Inflammatory macrophage treated with lipopolysaccharide for 4 hours (primary cell): Measurements from ENCODE around the gene CLRN3.
A peak's percentile ranks its signal among the peaks of the same experiment; 100 is the strongest.

Experiments used
- DNase-seq: peaks from one replicate; pipeline ENCODE4 v3.0.0-alpha.2; 2020

CLRN3 gene

DNA sequence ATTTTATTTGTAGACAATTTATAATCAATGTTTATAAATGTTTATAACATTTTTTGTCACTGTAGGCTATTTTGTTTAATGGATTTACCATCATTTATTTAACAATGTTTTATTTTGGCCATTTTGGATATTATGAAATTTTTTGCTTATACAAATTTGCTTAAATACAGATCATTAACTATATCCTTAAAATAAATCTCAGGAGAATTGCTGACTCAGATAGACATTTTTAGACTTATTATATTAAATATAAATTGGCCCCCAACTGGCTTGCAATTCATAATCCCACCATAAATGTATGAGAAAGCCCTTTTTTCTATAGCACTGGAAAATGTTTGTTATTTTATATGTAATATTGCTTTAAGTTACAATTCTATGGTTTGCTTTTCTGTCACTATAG lies 3.8 kb upstream of the CLRN3 start:
- no peak for DNase-seq

DNA sequence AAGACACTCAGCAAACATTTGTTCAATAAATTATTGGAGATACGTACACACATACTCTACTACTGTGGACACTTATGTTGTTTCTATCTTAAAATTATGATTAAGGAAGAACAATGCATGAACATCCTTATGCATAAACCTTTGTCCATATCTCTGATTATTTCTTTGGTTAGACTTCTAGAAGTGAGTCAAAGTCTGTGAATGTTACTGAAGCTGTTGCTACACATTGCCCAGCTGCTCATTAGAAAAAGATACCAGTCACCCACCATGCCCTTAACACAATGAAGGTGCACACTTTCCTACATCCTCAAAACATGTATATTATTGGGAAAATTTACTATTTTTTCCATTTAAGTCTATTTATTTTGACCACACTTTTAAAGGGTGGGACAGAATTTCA lies 1.4 kb upstream of the CLRN3 start:
- DNase-seq: no peak

DNA sequence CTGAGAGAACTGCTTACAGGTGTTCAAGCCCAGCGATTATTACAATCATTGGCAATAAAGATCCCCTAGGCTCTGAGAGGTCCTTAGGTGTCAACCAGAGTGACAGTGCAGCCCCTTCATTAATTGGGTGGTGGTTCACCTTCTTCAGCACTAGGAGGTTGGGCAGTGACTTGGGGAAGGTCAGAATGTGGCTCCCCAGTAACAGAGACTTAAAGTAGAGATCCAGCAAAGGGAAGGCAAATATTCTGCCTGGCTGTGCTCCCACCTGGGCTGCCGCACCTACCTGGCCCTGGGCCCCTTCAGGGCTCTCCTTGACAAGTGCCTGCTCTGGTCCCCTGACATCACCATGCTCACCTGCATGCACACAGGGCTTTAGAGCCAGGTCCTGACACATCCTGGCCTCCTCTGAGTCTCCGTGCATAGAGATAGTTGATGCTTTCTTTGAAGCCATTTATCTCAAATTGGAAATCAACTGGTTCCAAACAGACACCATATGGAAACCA lies 1.9 kb downstream of the CLRN3 start:
- no peak for DNase-seq

DNA sequence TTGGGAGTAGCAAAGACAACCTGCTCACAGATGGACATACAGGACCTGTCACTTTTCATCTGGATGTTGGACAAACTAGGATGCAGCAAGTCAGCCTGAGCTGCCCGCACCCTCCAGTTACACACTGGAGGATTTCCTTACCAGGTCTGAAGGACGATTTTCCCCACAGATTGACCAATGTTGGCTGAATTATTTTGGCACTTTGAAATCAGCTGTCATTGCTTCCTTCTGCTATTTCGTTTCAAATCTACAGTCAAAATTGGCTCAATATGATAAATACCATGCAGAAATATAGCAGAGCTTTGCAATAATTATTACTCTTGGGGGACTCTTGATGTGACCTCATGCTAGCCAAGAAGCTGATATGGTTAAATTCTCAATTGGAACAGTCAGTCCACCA lies 2.5 kb downstream of the CLRN3 start:
- no peak for DNase-seq

DNA sequence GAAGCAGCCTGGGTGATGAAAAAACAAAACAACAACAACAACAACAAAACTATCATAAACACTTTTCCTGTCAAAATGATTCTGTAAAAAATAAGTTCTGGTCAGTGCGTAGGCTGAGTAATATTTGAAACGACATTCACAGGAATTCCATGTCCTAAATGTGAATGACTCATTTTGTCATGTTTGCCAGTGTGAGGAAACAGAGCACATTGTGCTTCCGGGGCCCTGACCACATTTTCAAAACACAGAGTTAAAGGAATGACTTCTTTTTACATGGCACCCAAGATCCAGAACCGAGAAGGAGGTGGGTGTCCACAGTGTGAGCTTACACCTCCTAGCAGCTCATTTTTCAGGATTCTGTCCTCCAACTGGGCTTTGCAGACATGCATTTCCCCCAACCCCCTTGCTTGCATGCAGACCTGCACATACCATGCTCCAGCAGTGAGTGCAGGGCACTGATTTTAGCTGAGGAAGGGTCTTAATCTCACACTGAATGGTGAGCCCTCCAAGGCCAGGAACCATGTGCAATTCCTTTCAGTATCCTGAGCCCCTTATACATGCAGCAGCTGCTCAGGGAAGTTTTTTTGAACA lies 3.0 kb downstream of the CLRN3 start:
- DNase-seq: peak; percentile 82

DNA sequence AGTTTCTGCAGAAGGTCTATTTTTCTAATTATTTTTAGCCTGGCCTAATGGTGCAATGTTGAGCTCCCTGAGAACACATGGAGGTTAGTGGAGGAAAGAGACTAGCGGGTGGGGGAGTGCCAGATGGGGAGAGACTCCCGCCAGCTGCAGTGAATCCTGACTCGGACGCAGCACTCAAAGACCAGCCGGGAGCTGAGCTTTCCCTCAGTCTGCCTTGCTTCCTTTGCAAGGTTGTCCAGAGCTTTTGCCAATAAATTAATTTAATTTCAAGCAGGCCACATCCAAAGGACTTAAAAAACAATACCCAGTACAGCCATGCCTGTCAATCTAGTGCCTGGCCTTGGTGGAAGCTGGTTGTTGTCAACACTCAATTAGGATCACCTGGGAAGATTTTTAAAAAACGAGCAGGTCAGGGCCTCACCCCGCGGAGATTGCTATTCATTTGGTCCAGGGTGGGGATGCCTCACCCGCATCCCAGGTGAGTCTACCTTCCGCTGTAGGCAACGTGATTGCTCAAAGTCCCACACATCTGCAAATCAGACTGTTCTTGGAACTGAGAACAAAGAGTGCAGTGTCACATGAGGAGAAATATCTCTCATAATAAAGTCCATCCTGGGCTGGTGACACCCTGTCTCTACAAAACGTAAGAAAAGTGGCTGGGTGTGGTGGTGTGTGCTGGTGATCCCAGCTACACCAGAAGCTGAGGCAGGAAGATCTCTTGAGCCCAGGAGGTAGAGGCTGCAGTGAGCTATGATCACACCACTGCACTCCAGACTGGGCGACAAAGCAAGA lies 4.0 kb downstream of the CLRN3 start:
- DNase-seq: no peak

DNA sequence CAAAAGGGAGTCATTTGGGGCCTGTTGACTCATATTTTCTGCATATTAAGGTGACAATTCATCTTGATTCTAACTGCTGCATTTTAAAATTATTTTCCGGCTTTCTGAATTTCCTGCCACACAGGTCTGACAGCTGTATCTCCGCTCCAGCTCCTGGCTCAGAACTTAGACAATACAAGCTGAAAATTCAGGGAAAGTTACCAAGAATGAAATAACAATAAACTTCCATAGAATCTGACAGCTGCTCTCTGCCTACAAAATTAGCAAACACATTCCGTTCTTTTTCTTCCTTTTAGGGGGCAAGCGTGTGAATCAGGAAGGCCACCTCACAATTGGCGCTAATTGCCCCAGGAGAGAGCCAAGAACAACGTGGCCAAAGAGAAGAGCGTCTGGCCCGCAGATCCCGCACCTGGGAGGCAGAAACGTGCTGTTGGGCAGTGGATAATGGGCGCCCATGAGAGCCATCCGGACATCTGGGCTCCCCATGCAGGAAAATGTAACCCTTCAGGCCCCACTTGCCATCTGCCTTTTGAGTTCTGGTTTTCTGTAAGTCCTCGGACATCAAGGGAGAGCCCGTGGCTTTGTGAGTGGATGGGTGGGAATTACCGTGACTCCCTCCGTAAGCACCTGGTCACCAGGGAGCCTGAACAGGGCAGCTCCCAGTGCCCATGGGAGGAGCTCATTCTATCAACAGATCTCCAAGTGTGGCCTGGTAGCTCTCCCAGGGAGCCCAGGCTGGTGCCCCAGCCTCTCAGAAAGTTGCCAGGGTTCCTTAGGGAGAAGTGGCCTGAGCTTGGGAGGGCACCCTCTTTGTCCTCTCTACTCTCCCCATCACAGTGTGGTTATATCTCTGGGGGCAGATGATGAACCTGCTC lies 5.0 kb downstream of the CLRN3 start:
- DNase-seq: no peak

DNA sequence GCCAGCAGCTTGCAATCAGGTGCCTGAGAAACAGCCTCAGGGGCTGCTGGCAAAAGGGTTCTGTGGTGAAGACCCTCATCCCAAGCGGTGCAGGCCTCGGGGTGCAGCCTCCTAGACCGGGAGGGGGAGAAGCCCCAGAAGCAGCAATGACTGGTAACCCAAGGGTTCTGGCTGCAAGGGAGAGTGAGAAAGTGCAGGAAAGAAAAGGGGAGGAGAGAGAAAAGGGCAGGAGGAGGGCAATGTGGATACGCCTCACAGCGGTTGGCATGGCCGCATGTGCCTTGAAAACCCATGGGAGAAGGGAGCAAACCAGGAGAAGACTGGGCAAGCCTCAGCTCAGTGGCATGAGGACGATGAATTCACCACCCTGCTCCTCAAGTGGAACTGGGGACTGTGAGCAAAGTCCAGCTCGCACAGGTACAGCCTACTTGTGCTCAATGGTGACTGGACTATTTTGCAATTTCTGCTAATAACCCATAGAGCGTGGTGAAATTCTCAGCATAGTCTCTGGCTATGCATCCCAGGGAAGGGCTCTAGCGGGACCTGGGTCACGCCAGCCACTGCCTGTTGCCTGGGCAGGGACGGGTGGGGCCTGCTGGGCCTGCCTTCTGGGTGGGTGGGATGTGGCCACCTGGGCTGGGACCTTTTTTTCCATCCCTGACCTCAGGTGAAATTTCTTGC lies 6.2 kb downstream of the CLRN3 start:
- no peak for DNase-seq

DNA sequence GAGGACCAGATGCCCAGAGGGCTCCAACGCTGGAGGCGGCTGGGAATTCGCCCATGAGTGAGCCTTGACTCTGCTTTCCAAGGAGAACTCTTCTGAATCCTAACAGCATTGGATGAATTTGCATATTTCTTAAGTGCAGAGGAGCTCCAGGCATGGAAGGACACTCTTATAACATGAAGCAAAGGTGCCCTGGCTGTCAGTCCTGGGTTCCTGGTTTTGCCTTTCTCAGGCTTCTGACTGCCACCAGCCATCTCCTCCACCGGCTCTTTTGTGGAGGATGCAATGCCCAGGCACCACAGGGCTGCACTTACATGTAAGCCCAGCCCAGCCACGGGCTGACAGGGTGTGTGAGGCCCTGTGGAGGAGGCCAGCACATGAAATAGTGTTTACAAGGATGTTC lies 8.2 kb downstream of the CLRN3 start:
- DNase-seq: no peak

DNA sequence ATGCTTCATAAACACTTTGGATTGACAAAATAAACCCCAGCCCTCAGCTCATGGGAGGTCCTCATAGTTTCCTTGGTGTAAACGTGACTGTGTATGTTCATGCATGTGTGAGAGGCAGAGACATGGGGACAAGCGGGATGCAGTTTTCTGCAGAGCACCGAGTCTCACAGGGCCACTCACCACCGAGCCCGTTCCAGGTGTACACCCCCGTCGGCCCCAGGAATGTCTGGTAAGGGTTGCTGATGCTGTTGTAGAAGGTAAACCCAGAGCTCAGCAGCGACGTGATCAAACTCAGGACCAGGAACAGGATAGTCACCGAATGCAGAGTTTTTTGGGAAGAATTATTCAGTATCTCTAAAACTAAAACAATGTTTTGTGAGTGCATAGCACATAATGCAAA lies 9.2 kb downstream of the CLRN3 start:
- DNase-seq: no peak

DNA sequence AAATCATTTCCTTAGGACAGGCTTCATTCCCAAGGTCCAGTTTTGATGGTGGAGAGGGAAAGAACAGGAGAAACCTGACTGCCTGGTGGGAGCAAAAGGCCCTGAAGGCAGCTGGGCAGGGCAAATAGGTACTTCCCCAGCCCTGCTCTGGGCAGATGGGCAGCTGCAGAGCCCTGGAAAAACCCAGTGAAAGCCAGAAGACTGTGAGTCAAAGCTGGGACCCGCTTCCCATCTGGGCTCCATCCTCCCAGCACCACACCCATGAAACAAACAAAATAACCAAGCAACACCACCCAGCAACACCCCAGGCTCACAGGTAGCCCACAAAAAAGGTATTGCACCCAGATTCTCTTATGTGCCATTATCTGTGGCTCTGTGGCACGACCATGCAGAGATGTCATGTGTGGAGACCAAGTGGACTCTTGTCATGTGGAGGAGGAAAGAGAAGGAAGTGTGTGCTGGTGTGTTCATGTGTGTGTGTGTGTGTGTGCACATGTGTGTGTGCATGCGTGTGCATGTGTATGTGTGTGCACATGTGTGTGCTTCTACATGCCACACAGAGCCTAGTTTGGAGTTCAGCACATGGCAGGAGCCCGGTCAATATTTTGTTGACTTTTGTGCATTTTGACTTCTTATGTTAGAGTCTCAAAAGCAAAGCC lies 9.8 kb downstream of the CLRN3 start:
- peak; percentile 85 for DNase-seq

DNA sequence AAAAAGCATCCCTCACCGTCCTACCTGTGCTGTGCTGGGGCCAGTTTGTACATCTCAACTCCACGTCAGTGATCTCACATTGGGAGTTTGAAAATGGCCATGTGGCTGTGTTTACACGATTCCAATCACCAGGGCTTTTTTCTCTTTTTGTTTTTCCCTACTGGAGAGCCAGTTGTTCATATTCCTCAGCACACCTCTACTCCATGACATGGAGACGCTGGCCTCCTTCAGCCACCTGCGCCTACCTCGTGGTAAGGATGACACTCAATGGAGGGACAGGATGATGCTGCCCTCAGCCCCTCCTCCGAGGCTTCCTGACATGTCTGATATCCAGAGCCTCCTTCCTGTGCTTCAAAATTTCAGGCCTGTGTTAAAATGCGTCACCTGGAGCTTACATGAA lies 10.3 kb downstream of the CLRN3 start:
- DNase-seq: no peak

DNA sequence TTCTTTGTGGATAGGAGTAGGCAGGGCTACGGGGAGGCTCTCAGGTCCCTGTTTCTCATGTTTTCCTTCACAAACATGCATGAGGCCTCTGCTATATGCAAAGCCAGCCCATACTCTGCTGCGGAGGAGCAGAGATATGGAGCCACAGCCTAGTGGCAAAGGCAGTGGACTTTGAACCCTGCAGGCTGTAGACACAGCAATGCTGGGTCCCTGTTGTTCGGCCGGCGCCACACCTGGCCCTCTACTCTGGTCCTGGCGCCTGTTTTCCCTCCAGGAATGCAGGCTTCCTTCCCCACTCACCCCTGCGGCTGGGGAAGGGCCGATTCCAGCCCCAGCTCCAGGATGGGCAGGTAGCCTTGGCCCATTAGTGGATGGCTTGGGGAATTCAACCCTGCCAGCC lies 11.5 kb downstream of the CLRN3 start:
- no peak for DNase-seq

DNA sequence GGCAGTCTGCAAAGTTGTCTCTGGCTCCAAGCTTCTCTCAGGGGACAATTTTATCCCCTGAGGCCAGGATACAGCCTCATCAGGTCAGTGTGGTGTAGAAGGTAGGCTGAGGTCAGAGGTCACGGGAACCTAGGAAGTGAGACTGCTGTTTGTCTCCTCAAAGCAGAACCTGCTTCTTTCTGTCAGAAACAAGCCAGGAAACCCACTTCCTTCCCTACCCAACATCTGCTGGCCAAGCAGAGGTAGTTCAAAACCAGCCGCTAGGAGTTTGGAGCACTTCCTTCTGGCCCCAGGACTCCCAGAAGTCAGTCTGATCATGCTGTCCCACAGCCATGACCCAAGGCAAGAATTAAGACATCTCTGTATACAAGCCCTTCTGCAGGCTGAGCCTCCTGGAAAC lies 12.2 kb downstream of the CLRN3 start:
- DNase-seq: peak; percentile 77

DNA sequence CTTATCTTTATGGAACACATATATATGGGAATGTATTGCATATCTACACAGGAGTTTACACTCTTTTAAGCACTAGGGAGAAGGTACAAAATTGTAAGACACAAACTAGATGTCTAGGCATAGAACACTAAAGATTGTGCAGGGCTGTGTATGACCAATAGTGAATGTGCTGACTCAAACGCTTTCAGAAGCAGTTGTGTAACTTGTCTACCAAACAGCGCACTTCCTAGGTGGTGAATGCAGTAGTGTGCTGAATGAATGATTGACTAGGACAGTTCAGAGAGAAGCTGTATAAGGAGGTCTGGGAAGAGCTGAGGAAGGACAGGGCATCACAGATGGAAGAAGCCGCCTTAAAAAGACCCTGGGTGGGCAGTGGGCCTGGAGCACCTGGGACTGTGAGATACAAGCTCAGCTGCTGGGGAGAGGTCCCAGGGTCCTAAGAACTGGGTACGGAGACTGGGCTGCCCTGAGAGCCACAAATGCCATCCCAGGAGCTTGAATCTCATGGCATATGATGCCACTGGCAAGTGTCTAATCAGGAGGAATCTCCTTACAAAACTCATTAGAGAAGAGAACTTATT lies 14.2 kb downstream of the CLRN3 start:
- DNase-seq: peak; percentile 83

DNA sequence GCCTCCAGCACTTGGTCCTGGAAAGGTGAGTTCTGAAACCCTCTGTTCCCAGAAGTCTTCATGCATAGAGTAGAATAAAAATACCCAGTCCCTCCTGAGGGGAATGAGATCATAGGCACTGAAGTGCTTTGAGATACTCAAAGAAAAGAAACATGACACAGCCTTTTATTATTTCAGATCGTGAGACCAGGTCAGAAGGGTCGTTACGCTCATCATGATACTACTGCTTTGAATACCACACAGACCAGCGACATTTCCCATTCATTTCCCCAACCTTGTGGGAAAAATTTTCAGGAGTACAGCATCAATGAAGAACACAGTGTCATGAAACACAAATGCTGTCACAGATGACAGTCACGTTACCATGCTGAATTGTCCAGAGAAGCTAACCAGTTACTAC lies 15.0 kb downstream of the CLRN3 start:
- DNase-seq: no peak

DNA sequence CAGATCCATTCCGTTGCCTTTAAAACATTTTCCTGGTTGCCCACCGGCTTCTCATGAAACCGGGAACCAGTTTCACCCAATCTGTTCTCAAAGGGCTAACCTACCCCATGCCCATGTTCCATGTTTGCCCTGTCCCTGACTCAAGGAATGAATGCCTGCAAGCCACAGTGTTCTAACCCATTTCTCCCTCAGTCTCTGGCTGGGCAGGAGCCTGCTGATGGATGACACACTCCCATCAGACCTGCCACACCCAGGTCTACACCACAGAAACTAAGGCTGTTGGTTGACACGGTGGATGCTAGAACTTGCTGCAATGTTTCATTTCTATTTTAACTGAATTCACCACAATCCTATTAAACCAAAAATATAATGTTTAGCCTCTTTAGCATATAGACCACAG lies 15.6 kb downstream of the CLRN3 start:
- DNase-seq: peak; percentile 61

DNA sequence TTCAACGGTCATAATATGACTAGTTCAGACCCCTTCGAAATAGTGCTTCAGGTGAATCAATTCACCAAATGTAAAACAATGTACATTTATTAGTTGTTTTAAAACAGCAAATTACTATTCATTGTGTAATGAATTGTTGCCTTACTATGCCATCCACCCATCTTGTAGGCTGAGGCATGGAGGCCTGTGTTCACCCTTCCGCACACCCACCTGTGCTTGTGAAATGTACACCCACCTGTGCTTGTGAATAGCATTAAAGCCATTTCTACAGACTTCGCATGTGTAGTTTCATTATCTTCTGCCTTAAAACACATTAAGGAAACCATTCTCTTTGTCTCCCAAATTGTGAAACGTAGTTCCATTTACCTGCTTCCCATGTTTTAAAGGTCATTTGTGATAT lies 16.8 kb downstream of the CLRN3 start:
- DNase-seq: no peak

DNA sequence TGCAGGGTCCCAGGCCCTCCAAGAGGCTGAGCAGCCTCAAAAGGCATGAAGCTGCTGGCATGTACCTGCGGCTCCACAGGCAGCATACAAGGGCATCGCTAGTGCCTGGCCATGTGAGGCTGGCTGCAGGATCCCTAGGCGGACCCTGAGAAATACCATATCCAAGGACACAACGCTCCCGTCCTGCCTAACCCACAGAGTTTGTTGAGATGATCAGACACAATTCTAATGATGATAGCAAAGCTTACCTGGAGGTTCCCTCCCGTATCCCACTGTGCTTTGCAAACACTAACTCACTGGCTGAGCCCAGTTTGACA lies 17.3 kb downstream of the CLRN3 start:
- DNase-seq: no peak

DNA sequence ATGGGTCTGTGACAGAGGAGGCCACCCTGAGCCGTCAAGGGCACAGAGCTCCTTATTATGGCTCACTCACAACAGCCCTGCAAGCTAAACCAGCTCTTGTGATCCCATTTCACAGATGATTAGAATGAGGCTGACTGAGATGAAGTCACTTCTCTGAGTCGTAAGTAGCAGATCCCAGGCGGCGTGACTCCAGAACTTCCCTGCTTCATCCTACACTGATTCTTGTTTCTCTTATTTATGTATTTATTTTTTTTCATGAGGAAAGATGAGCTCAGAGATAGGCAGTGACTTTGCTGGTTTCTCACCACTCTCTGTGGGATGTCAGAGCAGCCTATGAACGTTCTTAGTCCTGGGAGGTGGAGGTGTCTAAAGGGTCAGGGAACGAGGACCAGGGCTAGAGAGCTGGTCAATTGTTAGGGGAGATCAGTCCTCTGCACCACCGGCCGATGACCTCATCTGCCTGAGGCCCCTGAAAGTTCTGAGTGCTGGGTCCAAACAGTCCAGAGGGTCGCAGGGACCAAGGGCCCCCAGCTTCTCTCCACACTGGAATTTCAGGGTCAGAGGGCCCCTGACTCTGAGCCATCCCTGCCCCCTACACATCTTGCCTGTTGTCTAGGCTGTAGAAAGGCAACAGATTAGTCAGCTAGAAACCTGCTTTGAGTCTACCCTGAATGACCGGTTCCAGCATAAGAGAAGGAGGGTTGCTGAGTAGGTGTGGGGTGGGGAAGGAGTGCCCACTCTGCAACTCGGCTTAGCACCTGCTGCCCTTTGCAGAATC lies 17.9 kb downstream of the CLRN3 start:
- DNase-seq: peak; percentile 60

DNA sequence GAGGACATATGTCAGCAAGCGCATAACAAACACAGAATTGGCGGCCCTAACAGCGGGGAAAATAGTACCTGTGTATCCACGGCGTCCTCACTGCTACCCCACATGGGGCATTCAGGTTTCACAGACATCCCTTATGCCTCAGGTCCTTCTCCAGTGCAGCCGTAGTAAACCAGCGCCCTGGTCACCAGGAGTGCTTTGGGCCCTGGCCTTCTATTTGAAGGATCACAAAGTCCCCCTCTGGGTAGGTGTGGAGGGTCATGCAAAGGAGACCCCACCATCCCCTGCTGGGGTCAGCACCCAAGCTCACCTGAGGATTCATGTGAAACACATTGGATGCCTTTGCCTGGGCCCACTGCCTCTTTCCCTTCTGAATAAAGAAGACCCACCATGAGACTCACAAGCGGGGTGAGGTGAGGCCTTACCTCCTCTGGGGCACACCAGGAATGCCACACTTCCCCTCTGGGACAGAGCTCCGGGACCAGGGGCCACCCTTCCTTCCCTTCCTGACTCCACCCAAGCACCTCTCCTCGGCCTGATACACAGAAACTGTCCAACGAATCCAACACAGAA lies 18.8 kb downstream of the CLRN3 start:
- no peak for DNase-seq
